Measurements from ENCODE around the gene COL6A3. TPM values are rescaled to one million over a fixed set of nuclear protein-coding genes. Genes with fewer than 3 reads are reported as not detected.

The COL6A3 gene
- total and polyA plus RNA-seq, 2 of the 13 experiments (the other 11 are each of a cell fraction or from before 2014, with no cell fraction given): 0.03 TPM; not detected in 1

GRCh38 chr2:237406371-237406895 lies 7.5 kb downstream of the COL6A3 start (continued):
- TF ChIP-seq PPARG (CRISPR knock-in tag; conservative IDR thresholded peaks at IDR 0.05) (no peak), ZNF563 (CRISPR knock-in tag; IDR thresholded peaks at IDR 0.05) (no peak)

GRCh38 chr2:237405605-237406004 lies 8.4 kb downstream of the COL6A3 start:
- BruUV-seq (replicated peaks): no TSS peak
- intact Hi-C loops (cut with micrococcal nuclease; ENCODE audit: unreplicated experiment): no loop called here
- Histone ChIP-seq H3K9ac (ENCODE audit: insufficient read depth, low read depth, low read length) (no peak overlapping the region), H3K36me3 (replicated peaks in 1 of 2; ENCODE audit: control insufficient read depth in 1 of 2, insufficient read depth in 2 of 2, low read length in 2 of 2) (no peaks in the 10 kb centered on the region), H3K27me3 (ENCODE audit: control insufficient read depth in 1 of 2, insufficient read depth in 2 of 2, low read length in 2 of 2) (peaks cover 3 to 59% of the 10 kb centered on the region in 2 experiments; a peak in 4 of 5 replicates), H2AFZ (ENCODE audit: low read length) (no peak overlapping the region), H3K27ac (ENCODE audit: extremely low read length, insufficient read depth, low read length) (no peak overlapping the region), H3K79me2 (ENCODE audit: insufficient read depth, low read length) (no peaks in the 10 kb centered on the region), H3K9me3 (ENCODE audit: low read length) (no peaks in the 10 kb centered on the region), H3K4me3 (replicated peaks in 1 of 3; ENCODE audit: insufficient read depth in 1 of 3, low read depth in 2 of 3, low read length in 3 of 3) (no peak overlapping the region), H3K4me2 (ENCODE audit: low read depth, low read length) (no peak overlapping the region), H3K4me1 (ENCODE audit: insufficient read depth, low read length) (no peaks in the 10 kb centered on the region), H4K20me1 (ENCODE audit: insufficient read depth, low read length) (no peaks in the 10 kb centered on the region)
- TF ChIP-seq HOXA7 (CRISPR knock-in tag; IDR thresholded peaks at IDR 0.05) (no peak), ZNF543 (CRISPR knock-in tag; IDR thresholded peaks at IDR 0.05) (no peak), CCDC6 (CRISPR knock-in tag; IDR thresholded peaks at IDR 0.05) (no peak), ZBTB14 (CRISPR knock-in tag; IDR thresholded peaks at IDR 0.05) (no peak), GTF3A (CRISPR knock-in tag; conservative IDR thresholded peaks at IDR 0.05) (no peak), ARID5B (CRISPR knock-in tag; IDR thresholded peaks at IDR 0.05) (no peak), ZNF260 (CRISPR knock-in tag; IDR thresholded peaks at IDR 0.05; ENCODE audit: borderline replicate concordance, low read depth) (no peak), ZBTB26 (CRISPR knock-in tag; IDR thresholded peaks at IDR 0.05; ENCODE audit: borderline replicate concordance) (no peak), ZSCAN25 (CRISPR knock-in tag; IDR thresholded peaks at IDR 0.05) (no peak), PAWR (CRISPR knock-in tag; IDR thresholded peaks at IDR 0.05; ENCODE audit: borderline replicate concordance) (no peak), ZBTB7A (CRISPR knock-in tag; IDR thresholded peaks at IDR 0.05) (no peak), ZNF7 (CRISPR knock-in tag; IDR thresholded peaks at IDR 0.05) (no peak)
- FAIRE-seq (no peak), ATAC-seq (no peak), DNase-seq (ENCODE audit: low spot score) (no peak)
- ChIA-PET POLR2A (no interaction called here), CTCF (ENCODE audit: low intra/inter-chr PET ratio, low total read pairs) (no interaction called here)
- WGBS (ENCODE audit: low lambda C conversion rate): 0% methylated on average over 2 of the region's 2 CpGs
- in situ Hi-C loops (cut with HindIII; ENCODE audit: extremely low pct_ligation_motif_present, low pct_unique_long_range_greater_than_20kb): no loop called here

All from HepG2 (cell line).